ENCODE results near the gene CFAP221.

The CFAP221 gene

DNA sequence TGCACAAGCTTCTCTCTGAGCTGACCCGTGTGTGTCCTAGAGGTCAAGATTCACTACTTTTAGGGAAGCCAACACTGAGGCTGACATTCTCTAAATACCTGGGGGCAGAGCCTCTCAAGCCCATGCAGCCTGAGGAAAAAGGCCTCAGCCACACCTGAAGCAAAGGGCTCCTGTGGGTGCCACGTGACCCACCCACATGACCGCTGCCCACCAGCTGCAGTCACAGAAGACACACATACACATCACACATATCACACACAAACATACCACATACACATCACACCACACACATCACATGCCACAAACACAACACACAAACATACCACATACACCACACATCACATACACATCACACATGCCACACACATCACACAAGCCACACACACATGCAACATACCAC is 149.3 kb downstream of the CFAP221 start:
- Histone ChIP-seq H3K4me2 (ENCODE audit: low read depth, low read length, poor library complexity, severe bottlenecking) (no peak overlapping the region), H3K4me1 (ENCODE audit: insufficient read depth, low read length, poor library complexity, severe bottlenecking) (peaks cover 10% of the 10 kb centered on the region), H3K9me3 (ENCODE audit: insufficient read depth, low read depth, low read length) (no peaks in the 10 kb centered on the region), H3F3A (ENCODE audit: low read depth) (no peaks in the 10 kb centered on the region), H3K27me3 (ENCODE audit: insufficient read depth, low read length, poor library complexity, severe bottlenecking) (no peaks in the 10 kb centered on the region), H3K79me2 (ENCODE audit: insufficient read depth, low read length) (no peaks in the 10 kb centered on the region), H3K9ac (ENCODE audit: low read depth, low read length, poor library complexity, severe bottlenecking) (no peak overlapping the region), H3K36me3 (ENCODE audit: insufficient read depth, low read length) (no peaks in the 10 kb centered on the region), H3K4me3 (ENCODE audit: low read length, poor library complexity, severe bottlenecking) (no peak overlapping the region), H3K9me2 (replicated peaks; ENCODE audit: low read depth, low read length) (no peaks in the 10 kb centered on the region), H2AFZ (ENCODE audit: low read length) (no peak overlapping the region), H4K20me1 (ENCODE audit: insufficient read depth, low read length, poor library complexity, severe bottlenecking) (no peaks in the 10 kb centered on the region)
- TF ChIP-seq EZH2phosphoT487 (IDR thresholded peaks at IDR 0.05; ENCODE audit: borderline replicate concordance), result no peak
- TF ChIP-seq, protein P1, sequence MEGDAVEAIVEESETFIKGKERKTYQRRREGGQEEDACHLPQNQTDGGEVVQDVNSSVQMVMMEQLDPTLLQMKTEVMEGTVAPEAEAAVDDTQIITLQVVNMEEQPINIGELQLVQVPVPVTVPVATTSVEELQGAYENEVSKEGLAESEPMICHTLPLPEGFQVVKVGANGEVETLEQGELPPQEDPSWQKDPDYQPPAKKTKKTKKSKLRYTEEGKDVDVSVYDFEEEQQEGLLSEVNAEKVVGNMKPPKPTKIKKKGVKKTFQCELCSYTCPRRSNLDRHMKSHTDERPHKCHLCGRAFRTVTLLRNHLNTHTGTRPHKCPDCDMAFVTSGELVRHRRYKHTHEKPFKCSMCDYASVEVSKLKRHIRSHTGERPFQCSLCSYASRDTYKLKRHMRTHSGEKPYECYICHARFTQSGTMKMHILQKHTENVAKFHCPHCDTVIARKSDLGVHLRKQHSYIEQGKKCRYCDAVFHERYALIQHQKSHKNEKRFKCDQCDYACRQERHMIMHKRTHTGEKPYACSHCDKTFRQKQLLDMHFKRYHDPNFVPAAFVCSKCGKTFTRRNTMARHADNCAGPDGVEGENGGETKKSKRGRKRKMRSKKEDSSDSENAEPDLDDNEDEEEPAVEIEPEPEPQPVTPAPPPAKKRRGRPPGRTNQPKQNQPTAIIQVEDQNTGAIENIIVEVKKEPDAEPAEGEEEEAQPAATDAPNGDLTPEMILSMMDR (conservative IDR thresholded peaks at IDR 0.05; ENCODE audit: low read length), result no peak

DNA sequence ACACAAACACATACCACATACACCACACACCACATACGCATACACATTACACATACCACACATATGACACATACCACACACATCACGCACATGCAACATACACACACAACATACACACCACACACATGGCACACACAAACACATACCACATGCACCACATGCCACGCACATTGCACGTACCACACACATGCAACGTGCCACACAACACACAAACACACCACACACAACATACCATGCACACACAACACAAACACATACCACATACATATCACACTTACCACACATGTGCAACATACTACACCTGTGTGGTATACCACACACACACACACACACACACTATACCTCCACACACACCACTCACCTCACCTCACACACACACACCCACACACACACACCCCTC is 149.7 kb downstream of the CFAP221 start:
- no peaks in the 10 kb centered on the region for H3K9me3 ChIP-seq (ENCODE audit: insufficient read depth, low read depth, low read length)
- no peak overlapping the region for H3K4me3 ChIP-seq (ENCODE audit: low read length, poor library complexity, severe bottlenecking)
- no peak overlapping the region for H3K4me2 ChIP-seq (ENCODE audit: low read depth, low read length, poor library complexity, severe bottlenecking)
- no peaks in the 10 kb centered on the region for H3K27me3 ChIP-seq (ENCODE audit: insufficient read depth, low read length, poor library complexity, severe bottlenecking)
- no peak overlapping the region for H2AFZ ChIP-seq (ENCODE audit: low read length)
- H3K4me1 ChIP-seq (ENCODE audit: insufficient read depth, low read length, poor library complexity, severe bottlenecking), result peaks cover 10% of the 10 kb centered on the region
- no peaks in the 10 kb centered on the region for H3K36me3 ChIP-seq (ENCODE audit: insufficient read depth, low read length)
- H3K9ac ChIP-seq (ENCODE audit: low read depth, low read length, poor library complexity, severe bottlenecking), result no peak overlapping the region
- no peaks in the 10 kb centered on the region for H4K20me1 ChIP-seq (ENCODE audit: insufficient read depth, low read length, poor library complexity, severe bottlenecking)
- no peaks in the 10 kb centered on the region for H3K9me2 ChIP-seq (replicated peaks; ENCODE audit: low read depth, low read length)
- H3K79me2 ChIP-seq (ENCODE audit: insufficient read depth, low read length), result no peaks in the 10 kb centered on the region
- TF ChIP-seq, protein P1 (conservative IDR thresholded peaks at IDR 0.05; ENCODE audit: low read length), result no peak
- no peak for TF ChIP-seq EZH2phosphoT487 (IDR thresholded peaks at IDR 0.05; ENCODE audit: borderline replicate concordance)
- H3F3A ChIP-seq (ENCODE audit: low read depth), result no peaks in the 10 kb centered on the region

DNA sequence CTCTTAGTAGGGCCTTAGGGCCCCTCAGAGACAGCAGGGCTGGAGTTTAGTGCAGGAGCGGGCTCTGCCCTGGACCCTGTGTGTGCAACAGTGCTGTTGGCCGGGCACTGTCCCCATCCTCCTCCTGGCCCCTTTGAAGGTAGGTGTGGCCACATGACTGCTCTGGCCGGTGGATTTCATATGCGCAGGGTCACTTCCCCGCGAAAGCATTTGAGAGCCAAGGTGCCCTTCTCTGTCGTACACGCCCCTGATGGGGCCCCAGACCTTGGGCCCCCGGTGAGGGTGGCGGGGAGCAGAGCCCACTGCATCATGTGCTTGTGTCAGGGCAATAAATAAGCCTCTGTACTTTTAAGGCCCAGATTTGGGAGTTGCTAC is 150.2 kb downstream of the CFAP221 start:
- Histone ChIP-seq H3F3A (ENCODE audit: low read depth) (no peaks in the 10 kb centered on the region), H3K79me2 (ENCODE audit: insufficient read depth, low read length) (no peaks in the 10 kb centered on the region), H3K4me3 (ENCODE audit: low read length, poor library complexity, severe bottlenecking) (no peak overlapping the region), H3K27me3 (ENCODE audit: insufficient read depth, low read length, poor library complexity, severe bottlenecking) (no peaks in the 10 kb centered on the region), H3K36me3 (ENCODE audit: insufficient read depth, low read length) (no peaks in the 10 kb centered on the region), H4K20me1 (ENCODE audit: insufficient read depth, low read length, poor library complexity, severe bottlenecking) (no peaks in the 10 kb centered on the region), H3K4me2 (ENCODE audit: low read depth, low read length, poor library complexity, severe bottlenecking) (no peak overlapping the region), H3K4me1 (ENCODE audit: insufficient read depth, low read length, poor library complexity, severe bottlenecking) (peaks cover 10% of the 10 kb centered on the region), H3K9ac (ENCODE audit: low read depth, low read length, poor library complexity, severe bottlenecking) (no peak overlapping the region), H3K9me3 (ENCODE audit: insufficient read depth, low read depth, low read length) (no peaks in the 10 kb centered on the region), H2AFZ (ENCODE audit: low read length) (no peak overlapping the region), H3K9me2 (replicated peaks; ENCODE audit: low read depth, low read length) (no peaks in the 10 kb centered on the region)
- TF ChIP-seq EZH2phosphoT487 (IDR thresholded peaks at IDR 0.05; ENCODE audit: borderline replicate concordance), result no peak
- TF ChIP-seq, protein P1 (conservative IDR thresholded peaks at IDR 0.05; ENCODE audit: low read length), result no peak
